PC-3 (cell line): ENCODE measurements around the gene CPO. TPM values are rescaled to one million over a fixed set of nuclear protein-coding genes. Genes with fewer than 3 reads are reported as not detected.
A peak's percentile ranks its signal among the peaks of the same experiment; 100 is the strongest.

Experiments
- ATAC-seq: fragments of 200-7000 bp; cut with Tn5 transposase; 2 replicates; pipeline ENCODE4 v1.9.1; 2020; ENCODE audit warnings: mild to moderate bottlenecking, moderate library complexity
- BruUV-seq: library from RNA; stranded (reverse); fragments of 400-500 nt; replicated peaks from 2 replicates; lab custom pipeline; 2021; lab: Mats Ljungman, UMichigan
- CTCF ChIA-PET: fragments of 300-600 bp; sonication (Branson Sonifier 250); formaldehyde crosslinking; loops from one replicate; lab custom pipeline; 2022; ENCODE audit warnings: antibody characterized with exemption; lab: Charles Lee
- POLR2A ChIA-PET: fragments of 300-600 bp; sonication (Branson Sonifier 250); formaldehyde crosslinking; loops from one replicate; lab custom pipeline; 2022; ENCODE audit warnings: antibody characterized with exemption; ENCODE audit not compliant: unreplicated experiment; lab: Charles Lee
- DNase-seq: peaks from one replicate; pipeline ENCODE4 v3.0.0-alpha.2; 2015
- H2AFZ ChIP-seq: fragments of 300-600 bp; sonication (generic); 2 replicates; pipeline ENCODE4 v1.6.0; 2016; ENCODE audit warnings: antibody characterized with exemption, low read length
- H3F3A ChIP-seq: fragments of 300-600 bp; sonication (generic); one replicate; pipeline ENCODE4 v1.6.0; 2017; ENCODE audit warnings: antibody characterized with exemption, low read length, control low read depth, mild to moderate bottlenecking; ENCODE audit not compliant: unreplicated experiment
- H3K27ac ChIP-seq: fragments of 300-600 bp; sonication (generic); 2 replicates; pipeline ENCODE4 v1.5.1; 2016; ENCODE audit warnings: mild to moderate bottlenecking, low read length
- H3K27me3 ChIP-seq: fragments of 300-600 bp; sonication (generic); 2 replicates; pipeline ENCODE4 v1.6.1; 2016; ENCODE audit warnings: low read length, mixed read lengths
- H3K36me3 ChIP-seq: fragments of 300-600 bp; sonication (generic); 2 replicates; pipeline ENCODE4 v1.6.1; 2016; ENCODE audit warnings: low read depth, mixed run types, low read length, mixed read lengths
- H3K4me1 ChIP-seq: fragments of 300-600 bp; sonication (generic); 2 replicates; pipeline ENCODE4 v1.5.1; 2016; ENCODE audit warnings: low read length; ENCODE audit not compliant: insufficient read depth
- H3K4me2 ChIP-seq: fragments of 300-600 bp; sonication (generic); 2 replicates; pipeline ENCODE4 v1.6.0; 2016; ENCODE audit warnings: low read length
- H3K4me3 ChIP-seq: fragments of 300-600 bp; sonication (generic); 2 replicates; pipeline ENCODE4 v1.5.1; 2016; ENCODE audit warnings: mild to moderate bottlenecking, low read length, mixed read lengths
- H3K79me2 ChIP-seq: fragments of 300-600 bp; sonication (generic); 2 replicates; pipeline ENCODE4 v1.6.1; 2017; ENCODE audit warnings: low read length, mixed read lengths
- H3K9ac ChIP-seq: fragments of 300-600 bp; sonication (generic); 2 replicates; pipeline ENCODE4 v1.6.0; 2016; ENCODE audit warnings: mild to moderate bottlenecking, low read length
- H3K9me2 ChIP-seq: fragments of 300-600 bp; sonication (generic); replicated peaks from 2 replicates; pipeline ENCODE4 v1.6.1; 2016; ENCODE audit warnings: mixed run types, low read length, mixed read lengths
- H3K9me3 ChIP-seq: fragments of 300-600 bp; sonication (generic); 2 replicates; pipeline ENCODE4 v1.6.1; 2016; ENCODE audit warnings: low read length, mixed read lengths
- H4K20me1 ChIP-seq: fragments of 300-600 bp; sonication (generic); 2 replicates; pipeline ENCODE4 v1.6.1; 2016; ENCODE audit warnings: low read length, mixed read lengths
- CTCF ChIP-seq: fragments of 300-600 bp; sonication (generic); conservative IDR thresholded peaks from 2 replicates; pipeline ENCODE4 v1.5.1; 2017; ENCODE audit warnings: antibody characterized with exemption, low read depth, mild to moderate bottlenecking, low read length
- EZH2 ChIP-seq: fragments of 300-600 bp; sonication (generic); IDR thresholded peaks from one replicate; pipeline ENCODE4 v1.6.1; 2017; ENCODE audit warnings: antibody characterized with exemption, mild to moderate bottlenecking, low read length; ENCODE audit not compliant: unreplicated experiment
- EZH2phosphoT487 ChIP-seq: fragments of 300-600 bp; sonication (generic); IDR thresholded peaks from 2 replicates; pipeline ENCODE4 v1.6.1; 2018; ENCODE audit warnings: mild to moderate bottlenecking, antibody characterized with exemption, low read length, borderline replicate concordance
- intact Hi-C: fragments of 100-400 bp; cut with micrococcal nuclease; formaldehyde crosslinking; loops from 2 replicates; pipeline ENCODE4 v1.9.0; 2023
- total RNA-seq: library from RNA; depleted of rRNA; stranded (reverse); fragments of >200 nt; gene quantifications from 2 replicates; pipeline ENCODE4 v1.2.3, GENCODE V29; 2014

The CPO gene
- total RNA-seq, 1 experiment from 2014 or later = not detected

- ATAC-seq (0 out of 2 replicates have a peak, but pooled peaks have one; percentile 27), DNase-seq (peak; percentile 61)
- no peaks in the 10 kb centered on the region for H3K36me3 ChIP-seq
- no peak for TF ChIP-seq CTCF
- no peak for TF ChIP-seq EZH2phosphoT487
- no peak for TF ChIP-seq EZH2
- peaks cover 2% of the 10 kb centered on the region for H3K4me1 ChIP-seq
- no peaks in the 10 kb centered on the region for H3K9me3 ChIP-seq
- CTCF ChIA-PET = no interaction called here
- no peak overlapping the region for H3K27ac ChIP-seq
- no peak overlapping the region for H3K9ac ChIP-seq
- no peak overlapping the region for H3K4me2 ChIP-seq
- POLR2A ChIA-PET = no interaction called here
- H3F3A ChIP-seq = no peaks in the 10 kb centered on the region
- no TSS peak for BruUV-seq
- intact Hi-C loops = no loop called here
- no peaks in the 10 kb centered on the region for H3K27me3 ChIP-seq
- no peak overlapping the region for H3K4me3 ChIP-seq
- no peak overlapping the region for H2AFZ ChIP-seq
- H3K9me2 ChIP-seq = no peaks in the 10 kb centered on the region
- no peaks in the 10 kb centered on the region for H4K20me1 ChIP-seq
- H3K79me2 ChIP-seq = no peaks in the 10 kb centered on the region
Observed at GRCh38 chr2:206920951-206921350, 18.4 kb upstream of the CPO start.

- intact Hi-C loops = no loop called here
- Histone ChIP-seq H3F3A (no peaks in the 10 kb centered on the region), H3K9ac (no peak overlapping the region), H3K9me3 (no peaks in the 10 kb centered on the region), H3K4me2 (no peak overlapping the region), H3K36me3 (no peaks in the 10 kb centered on the region), H3K4me1 (no peaks in the 10 kb centered on the region; the same call in 1 of the 2 replicates), H3K9me2 (no peaks in the 10 kb centered on the region), H3K4me3 (no peak overlapping the region), H3K27me3 (no peaks in the 10 kb centered on the region), H3K79me2 (no peaks in the 10 kb centered on the region), H4K20me1 (no peaks in the 10 kb centered on the region), H2AFZ (no peak overlapping the region), H3K27ac (no peak overlapping the region)
- ChIA-PET CTCF (no interaction called here), POLR2A (no interaction called here)
- no peak for DNase-seq
- TF ChIP-seq CTCF = no peak
- TF ChIP-seq EZH2phosphoT487 = no peak
- TF ChIP-seq EZH2 = no peak
- BruUV-seq = no TSS peak
- no peak for ATAC-seq
Observed at GRCh38 chr2:206921529-206921928, 17.8 kb upstream of the CPO start.

- Histone ChIP-seq H3K4me2 (no peak overlapping the region), H3K27ac (no peak overlapping the region), H3K9me2 (no peaks in the 10 kb centered on the region), H4K20me1 (no peaks in the 10 kb centered on the region), H3K9ac (no peak overlapping the region), H2AFZ (no peak overlapping the region), H3K27me3 (no peaks in the 10 kb centered on the region), H3K4me1 (no peaks in the 10 kb centered on the region), H3K79me2 (no peaks in the 10 kb centered on the region), H3K9me3 (no peaks in the 10 kb centered on the region), H3K4me3 (no peak overlapping the region), H3K36me3 (no peaks in the 10 kb centered on the region), H3F3A (no peaks in the 10 kb centered on the region)
- no peak for TF ChIP-seq CTCF
- TF ChIP-seq EZH2phosphoT487 = no peak
- no peak for TF ChIP-seq EZH2
- ATAC-seq (no peak), DNase-seq (no peak)
- CTCF ChIA-PET = no interaction called here
- POLR2A ChIA-PET = no interaction called here
- no TSS peak for BruUV-seq
- intact Hi-C loops = no loop called here
Observed at GRCh38 chr2:206935991-206936842, 3.1 kb upstream of the CPO start.
